ENCODE results near the gene BLCAP. TPM values are rescaled to one million over a fixed set of nuclear protein-coding genes. Genes with fewer than 3 reads are reported as not detected.

Gene BLCAP
- total RNA-seq, 1 experiment from 2014 or later: 54.3 TPM

DNA sequence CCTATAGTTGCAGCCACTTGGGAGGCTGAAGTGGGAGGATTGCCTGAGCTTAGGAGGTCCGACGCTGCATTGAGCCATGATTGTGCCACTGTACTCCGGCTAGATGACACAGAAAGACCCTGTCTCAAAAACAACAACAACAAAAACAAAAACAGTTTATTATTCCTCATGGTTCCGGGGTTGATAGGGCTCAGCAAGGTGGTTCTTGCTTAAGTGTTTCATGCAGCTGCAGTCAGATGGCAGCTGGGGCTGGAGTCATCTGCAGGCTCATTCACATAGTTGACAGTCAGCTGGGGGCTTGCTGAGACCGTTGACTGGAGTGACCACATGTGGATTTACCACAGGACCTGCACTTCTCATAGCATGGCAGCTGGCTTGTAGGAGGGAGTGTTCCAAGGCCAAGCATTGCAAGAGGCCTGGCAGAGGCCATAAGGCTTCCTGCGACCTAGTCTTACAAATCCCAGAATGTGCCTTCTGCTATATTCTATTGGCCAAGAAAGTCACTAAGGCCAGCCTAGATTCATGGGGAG, 35.5 kb downstream of the BLCAP start:
- H2BK5ac ChIP-seq (ENCODE audit: insufficient read length, low read length): no peak overlapping the region
- H3K14ac ChIP-seq (ENCODE audit: insufficient read depth, low read length): no peak overlapping the region
- H2BK15ac ChIP-seq (ENCODE audit: low read depth, low read length): no peak overlapping the region
- Mint-ChIP-seq H3K36me3 (ENCODE audit: insufficient read depth in 1 of 3, low read depth in 3 of 3) (peaks cover 0 to 5% (median 0%) of the 10 kb centered on the region in 3 experiments; a peak in 2 of 7 replicates), H3K4me3 (no peak overlapping the region), H3K9me3 (no peaks in the 10 kb centered on the region; a peak in 1 of 5 replicates), H3K4me1 (peaks cover 7 to 12% of the 10 kb centered on the region in 2 experiments), H3K27me3 (ENCODE audit: low read depth) (peaks cover 8% of the 10 kb centered on the region), H3K27ac (no peak overlapping the region)
- no peak overlapping the region for H3K4ac ChIP-seq (ENCODE audit: low read depth, low read length)
- no peaks in the 10 kb centered on the region for H3K4me1 ChIP-seq (ENCODE audit: insufficient read depth, low read length)
- DNase-seq: no peak
- no peak overlapping the region for H3K27ac ChIP-seq (ENCODE audit: insufficient read length, low read depth, low read length)
- H4K20me1 ChIP-seq (ENCODE audit: control insufficient read depth, insufficient read depth, insufficient read length): no peaks in the 10 kb centered on the region
- no peak overlapping the region for H3K9ac ChIP-seq (ENCODE audit: extremely low read depth, insufficient read length, low read length)
- H2AK5ac ChIP-seq (ENCODE audit: insufficient read length, low read length): no peak overlapping the region
- no peaks in the 10 kb centered on the region for H3K79me1 ChIP-seq (ENCODE audit: insufficient read depth, low read depth, low read length, poor library complexity, severe bottlenecking)
- H3K27me3 ChIP-seq (ENCODE audit: insufficient read depth, low read length): no peaks in the 10 kb centered on the region
- no peaks in the 10 kb centered on the region for H3K9me3 ChIP-seq (ENCODE audit: control insufficient read depth, low read depth, low read length)
- no peak overlapping the region for H2BK12ac ChIP-seq (ENCODE audit: insufficient read length, low read depth, low read length)
- H4K5ac ChIP-seq (ENCODE audit: insufficient read length, low read depth, low read length): no peak overlapping the region
- no peak overlapping the region for H4K91ac ChIP-seq (ENCODE audit: insufficient read length, low read depth, low read length)
- no peak overlapping the region for H3K4me2 ChIP-seq (ENCODE audit: insufficient read depth, insufficient read length, low read length)
- H2BK120ac ChIP-seq (ENCODE audit: low read depth, low read length, poor library complexity, severe bottlenecking): no peak overlapping the region
- H3K23ac ChIP-seq (ENCODE audit: insufficient read length, low read depth, low read length): no peak overlapping the region
- TF ChIP-seq, protein P1, sequence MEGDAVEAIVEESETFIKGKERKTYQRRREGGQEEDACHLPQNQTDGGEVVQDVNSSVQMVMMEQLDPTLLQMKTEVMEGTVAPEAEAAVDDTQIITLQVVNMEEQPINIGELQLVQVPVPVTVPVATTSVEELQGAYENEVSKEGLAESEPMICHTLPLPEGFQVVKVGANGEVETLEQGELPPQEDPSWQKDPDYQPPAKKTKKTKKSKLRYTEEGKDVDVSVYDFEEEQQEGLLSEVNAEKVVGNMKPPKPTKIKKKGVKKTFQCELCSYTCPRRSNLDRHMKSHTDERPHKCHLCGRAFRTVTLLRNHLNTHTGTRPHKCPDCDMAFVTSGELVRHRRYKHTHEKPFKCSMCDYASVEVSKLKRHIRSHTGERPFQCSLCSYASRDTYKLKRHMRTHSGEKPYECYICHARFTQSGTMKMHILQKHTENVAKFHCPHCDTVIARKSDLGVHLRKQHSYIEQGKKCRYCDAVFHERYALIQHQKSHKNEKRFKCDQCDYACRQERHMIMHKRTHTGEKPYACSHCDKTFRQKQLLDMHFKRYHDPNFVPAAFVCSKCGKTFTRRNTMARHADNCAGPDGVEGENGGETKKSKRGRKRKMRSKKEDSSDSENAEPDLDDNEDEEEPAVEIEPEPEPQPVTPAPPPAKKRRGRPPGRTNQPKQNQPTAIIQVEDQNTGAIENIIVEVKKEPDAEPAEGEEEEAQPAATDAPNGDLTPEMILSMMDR (conservative IDR thresholded peaks at IDR 0.05): no peak
- WGBS (ENCODE audit: extremely low coverage, insufficient read length, low lambda C conversion rate): no CpG with 5 or more reads among the region's 6 CpGs
- H3K56ac ChIP-seq (ENCODE audit: insufficient read length, low read depth, low read length): no peak overlapping the region
- no peaks in the 10 kb centered on the region for H3K23me2 ChIP-seq (ENCODE audit: insufficient read length, low read depth, low read length, poor library complexity, severe bottlenecking)
- no peak overlapping the region for H3K18ac ChIP-seq (ENCODE audit: insufficient read length, low read depth, low read length)
- H2AFZ ChIP-seq (ENCODE audit: low read length): no peak overlapping the region
- H3T11ph ChIP-seq (ENCODE audit: low read length): no peak overlapping the region
- no peak overlapping the region for H4K8ac ChIP-seq (replicated peaks; ENCODE audit: insufficient read length, low read depth, low read length)
- H2BK20ac ChIP-seq (ENCODE audit: low read depth, low read length, poor library complexity, severe bottlenecking): no peak overlapping the region
- H3K79me2 ChIP-seq (ENCODE audit: insufficient read depth, low read length): no peaks in the 10 kb centered on the region
